Measurements from ENCODE around the gene PNPLA1. TPM values are rescaled to one million over a fixed set of nuclear protein-coding genes. Genes with fewer than 3 reads are reported as not detected.

Gene PNPLA1
- total RNA-seq, 2 donors from 2014 or later, result not detected

GRCh38 chr6:36286858-36287257 is 17.0 kb downstream of the PNPLA1 start:
- H3K9me3 ChIP-seq, result no peaks in the 10 kb centered on the region
- ATAC-seq, result no peak
- H3K4me3 ChIP-seq, result no peak overlapping the region
- H3K27ac ChIP-seq, result no peak overlapping the region
- intact Hi-C loops (cut with DNase I), result no loop called here
- no peaks in the 10 kb centered on the region for H3K36me3 ChIP-seq (replicated peaks in 1 of 2; ENCODE audit: insufficient read depth in 1 of 2, low read depth in 2 of 2)
- no peak for TF ChIP-seq CTCF (IDR thresholded peaks at IDR 0.05)
- no peak for TF ChIP-seq POLR2A (IDR thresholded peaks at IDR 0.05)
- no peak for DNase-seq
- 56 to 63% methylated on average over 5 of the region's 5 CpGs for WGBS, 2 donors
- peaks cover 0 to 8% of the 10 kb centered on the region in 2 donors for H3K27me3 ChIP-seq
- H3K4me1 ChIP-seq, result no peaks in the 10 kb centered on the region

- Histone ChIP-seq H3K27ac (no peak overlapping the region), H3K4me3 (no peak overlapping the region), H3K9me3 (no peaks in the 10 kb centered on the region), H3K4me1 (no peaks in the 10 kb centered on the region), H3K36me3 (replicated peaks in 1 of 2; ENCODE audit: insufficient read depth in 1 of 2, low read depth in 2 of 2) (no peaks in the 10 kb centered on the region), H3K27me3 (peaks cover 0 to 8% of the 10 kb centered on the region in 2 donors)
- intact Hi-C loops (cut with DNase I), result no loop called here
- DNase-seq (no peak), ATAC-seq (no peak)
- 64 to 67% methylated on average over 7 of the region's 7 CpGs for WGBS, 2 donors
- TF ChIP-seq CTCF (IDR thresholded peaks at IDR 0.05) (no peak), POLR2A (IDR thresholded peaks at IDR 0.05) (no peak)
Measured at GRCh38 chr6:36289281-36289878, 19.5 kb downstream of the PNPLA1 start.

- H3K9me3 ChIP-seq, result no peaks in the 10 kb centered on the region
- WGBS, 2 donors, result 59 to 61% methylated on average over 15 to 23 of the region's 23 CpGs
- DNase-seq (peak in 2 of 4 donors; percentile 35 to 42), ATAC-seq (no peak)
- no peak overlapping the region for H3K27ac ChIP-seq
- TF ChIP-seq CTCF (IDR thresholded peaks at IDR 0.05) (no peak), POLR2A (IDR thresholded peaks at IDR 0.05) (no peak)
- no peaks in the 10 kb centered on the region for H3K27me3 ChIP-seq
- H3K4me1 ChIP-seq, result no peaks in the 10 kb centered on the region
- H3K36me3 ChIP-seq (replicated peaks in 1 of 2; ENCODE audit: insufficient read depth in 1 of 2, low read depth in 2 of 2), result no peaks in the 10 kb centered on the region
- H3K4me3 ChIP-seq, result no peak overlapping the region
- intact Hi-C loops (cut with DNase I), result no loop called here
Measured at GRCh38 chr6:36290668-36291620, 21.1 kb downstream of the PNPLA1 start.

- no peak for DNase-seq
- H3K27me3 ChIP-seq, result no peaks in the 10 kb centered on the region
- H3K4me1 ChIP-seq, result no peaks in the 10 kb centered on the region
- intact Hi-C loops (cut with DNase I), result no loop called here
- TF ChIP-seq CTCF (IDR thresholded peaks at IDR 0.05) (no peak), POLR2A (IDR thresholded peaks at IDR 0.05) (no peak)
- no peaks in the 10 kb centered on the region for H3K9me3 ChIP-seq
- 74 to 86% methylated on average over 6 of the region's 6 CpGs for WGBS, 2 donors
- H3K36me3 ChIP-seq (replicated peaks in 1 of 2; ENCODE audit: insufficient read depth in 1 of 2, low read depth in 2 of 2), result no peaks in the 10 kb centered on the region
- no peak overlapping the region for H3K27ac ChIP-seq
- no peak for ATAC-seq
- H3K4me3 ChIP-seq, result no peak overlapping the region
Measured at GRCh38 chr6:36292170-36292569, 22.3 kb downstream of the PNPLA1 start.

Measured in body of pancreas (tissue), 4 donors.